ENCODE data around the gene KRT27.

The KRT27 gene

DNA sequence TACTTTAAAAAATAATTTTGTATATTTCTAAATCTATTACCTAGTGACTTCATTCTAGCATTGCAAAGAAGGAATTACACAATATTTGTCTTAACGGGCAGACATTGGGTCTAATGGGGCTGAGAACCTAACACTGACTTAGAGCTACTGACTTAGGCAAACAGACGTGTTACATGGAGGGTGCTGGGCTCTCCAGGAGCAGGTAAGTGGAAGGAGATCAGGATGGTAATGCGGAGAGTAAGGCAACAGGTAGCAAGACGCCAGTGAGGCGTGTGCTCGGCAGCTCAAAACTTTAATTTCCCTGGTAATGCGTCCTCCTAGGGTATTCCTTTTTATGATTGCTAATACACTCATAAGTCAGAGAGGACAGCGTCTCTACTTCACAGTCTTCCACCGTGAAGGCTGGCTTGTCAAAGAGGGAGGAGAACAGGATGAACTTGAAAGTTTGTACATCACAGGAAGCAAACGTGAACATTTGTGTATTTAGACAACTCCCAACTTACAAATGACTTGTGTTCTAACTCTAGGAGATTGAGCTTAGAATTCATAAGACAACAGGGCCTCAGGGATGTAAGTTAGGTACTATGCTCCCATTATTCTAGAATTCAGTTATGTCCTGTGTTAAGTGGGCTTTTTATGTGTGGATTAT, 12.8 kb upstream of the KRT27 start:
- H3K4me1 ChIP-seq (ENCODE audit: control insufficient read depth in 1 of 2, insufficient read depth in 1 of 2, low read depth in 1 of 2, low read length in 1 of 2): no peaks in the 10 kb centered on the region
- H3K36me3 ChIP-seq: no peaks in the 10 kb centered on the region
- H3K27ac ChIP-seq: no peak overlapping the region
- no peak overlapping the region for H3K4me3 ChIP-seq (ENCODE audit: low read depth in 1 of 2, low read length in 1 of 2)
- H3K27me3 ChIP-seq: peaks cover 92% of the 10 kb centered on the region
- H3K9me3 ChIP-seq: no peaks in the 10 kb centered on the region
- TF ChIP-seq, protein P1, sequence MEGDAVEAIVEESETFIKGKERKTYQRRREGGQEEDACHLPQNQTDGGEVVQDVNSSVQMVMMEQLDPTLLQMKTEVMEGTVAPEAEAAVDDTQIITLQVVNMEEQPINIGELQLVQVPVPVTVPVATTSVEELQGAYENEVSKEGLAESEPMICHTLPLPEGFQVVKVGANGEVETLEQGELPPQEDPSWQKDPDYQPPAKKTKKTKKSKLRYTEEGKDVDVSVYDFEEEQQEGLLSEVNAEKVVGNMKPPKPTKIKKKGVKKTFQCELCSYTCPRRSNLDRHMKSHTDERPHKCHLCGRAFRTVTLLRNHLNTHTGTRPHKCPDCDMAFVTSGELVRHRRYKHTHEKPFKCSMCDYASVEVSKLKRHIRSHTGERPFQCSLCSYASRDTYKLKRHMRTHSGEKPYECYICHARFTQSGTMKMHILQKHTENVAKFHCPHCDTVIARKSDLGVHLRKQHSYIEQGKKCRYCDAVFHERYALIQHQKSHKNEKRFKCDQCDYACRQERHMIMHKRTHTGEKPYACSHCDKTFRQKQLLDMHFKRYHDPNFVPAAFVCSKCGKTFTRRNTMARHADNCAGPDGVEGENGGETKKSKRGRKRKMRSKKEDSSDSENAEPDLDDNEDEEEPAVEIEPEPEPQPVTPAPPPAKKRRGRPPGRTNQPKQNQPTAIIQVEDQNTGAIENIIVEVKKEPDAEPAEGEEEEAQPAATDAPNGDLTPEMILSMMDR (IDR thresholded peaks at IDR 0.05): no peak

DNA sequence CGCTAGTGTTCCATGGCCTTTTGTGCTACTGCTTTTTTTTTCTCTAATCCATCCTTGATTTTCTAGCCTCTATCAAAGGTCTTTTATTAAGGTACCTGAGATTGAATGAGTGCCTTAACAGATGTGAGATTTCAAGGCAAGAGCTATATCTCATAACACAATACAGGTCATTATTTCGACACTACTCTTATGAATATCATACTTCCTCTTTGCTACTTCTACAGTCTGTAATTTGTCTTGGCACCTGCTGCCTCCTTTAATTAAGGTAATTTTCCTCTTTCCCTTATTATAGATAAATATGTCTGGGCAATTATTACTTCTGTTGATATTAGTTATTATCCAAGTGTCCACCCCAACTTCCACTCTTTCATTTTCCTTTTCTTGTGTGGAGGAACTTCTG, 12.1 kb upstream of the KRT27 start:
- Histone ChIP-seq H3K27ac (no peak overlapping the region), H3K36me3 (no peaks in the 10 kb centered on the region), H3K4me3 (ENCODE audit: low read depth in 1 of 2, low read length in 1 of 2) (no peak overlapping the region), H3K9me3 (no peaks in the 10 kb centered on the region), H3K4me1 (ENCODE audit: control insufficient read depth in 1 of 2, insufficient read depth in 1 of 2, low read depth in 1 of 2, low read length in 1 of 2) (no peaks in the 10 kb centered on the region), H3K27me3 (peaks cover 92% of the 10 kb centered on the region)
- TF ChIP-seq, protein P1 (IDR thresholded peaks at IDR 0.05): no peak

DNA sequence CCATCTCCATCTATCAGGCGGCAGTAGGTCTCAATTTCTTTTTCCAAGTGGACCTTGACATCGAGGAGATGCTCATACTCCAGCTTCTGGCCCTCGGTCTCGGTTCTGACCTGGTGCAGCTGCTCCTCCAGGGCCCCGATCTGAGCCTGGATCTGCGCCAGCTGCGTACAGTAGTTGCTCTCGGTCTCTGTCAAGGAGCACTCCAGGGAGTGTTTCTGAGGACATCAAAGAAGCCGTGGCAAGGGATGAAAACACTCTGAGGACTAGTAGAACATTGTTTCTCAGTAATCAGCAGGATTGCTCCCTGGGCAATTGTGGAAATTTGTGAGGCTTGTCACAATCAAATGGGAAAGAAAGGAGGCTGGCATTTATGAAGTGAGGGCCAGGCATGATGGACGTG, 11.5 kb upstream of the KRT27 start:
- Histone ChIP-seq H3K9me3 (no peaks in the 10 kb centered on the region), H3K4me1 (ENCODE audit: control insufficient read depth in 1 of 2, insufficient read depth in 1 of 2, low read depth in 1 of 2, low read length in 1 of 2) (no peaks in the 10 kb centered on the region), H3K4me3 (ENCODE audit: low read depth in 1 of 2, low read length in 1 of 2) (no peak overlapping the region), H3K27me3 (peaks cover 92% of the 10 kb centered on the region), H3K27ac (no peak overlapping the region), H3K36me3 (no peaks in the 10 kb centered on the region)
- TF ChIP-seq, protein P1 (IDR thresholded peaks at IDR 0.05): no peak

DNA sequence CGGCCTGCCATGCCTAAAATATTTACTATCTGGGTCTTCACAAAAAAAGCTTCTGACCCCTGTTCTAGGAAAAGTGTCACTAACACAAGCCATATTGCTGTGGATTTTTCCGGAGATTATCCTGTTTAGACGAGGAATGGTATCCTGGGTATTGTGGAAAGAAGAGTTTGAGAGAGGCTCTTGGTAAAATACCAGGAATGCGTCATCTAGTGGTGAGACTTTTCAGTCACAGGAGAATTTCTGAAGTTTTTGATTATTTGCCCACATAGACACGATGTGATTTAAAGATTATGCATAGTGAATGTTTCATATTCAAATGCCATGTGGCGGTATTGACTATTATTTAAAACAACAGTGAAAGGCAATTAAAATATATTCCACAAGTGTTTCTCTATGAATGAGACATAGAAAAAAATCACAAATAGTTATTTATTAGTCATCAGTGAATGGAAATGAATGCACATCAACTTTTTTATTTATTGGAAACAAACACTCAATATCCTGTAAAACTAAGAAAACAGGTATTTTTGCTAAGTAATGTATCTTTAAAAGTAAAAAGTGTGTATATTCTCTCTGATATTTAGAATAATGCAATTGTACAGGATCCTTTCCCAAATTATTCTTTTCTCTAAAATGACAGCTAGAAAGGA, 9.6 kb upstream of the KRT27 start:
- Histone ChIP-seq H3K4me1 (ENCODE audit: control insufficient read depth in 1 of 2, insufficient read depth in 1 of 2, low read depth in 1 of 2, low read length in 1 of 2) (no peaks in the 10 kb centered on the region), H3K36me3 (no peaks in the 10 kb centered on the region), H3K9me3 (no peaks in the 10 kb centered on the region), H3K4me3 (ENCODE audit: low read depth in 1 of 2, low read length in 1 of 2) (no peak overlapping the region), H3K27ac (no peak overlapping the region), H3K27me3 (peaks cover 82% of the 10 kb centered on the region)
- TF ChIP-seq, protein P1 (IDR thresholded peaks at IDR 0.05): no peak

DNA sequence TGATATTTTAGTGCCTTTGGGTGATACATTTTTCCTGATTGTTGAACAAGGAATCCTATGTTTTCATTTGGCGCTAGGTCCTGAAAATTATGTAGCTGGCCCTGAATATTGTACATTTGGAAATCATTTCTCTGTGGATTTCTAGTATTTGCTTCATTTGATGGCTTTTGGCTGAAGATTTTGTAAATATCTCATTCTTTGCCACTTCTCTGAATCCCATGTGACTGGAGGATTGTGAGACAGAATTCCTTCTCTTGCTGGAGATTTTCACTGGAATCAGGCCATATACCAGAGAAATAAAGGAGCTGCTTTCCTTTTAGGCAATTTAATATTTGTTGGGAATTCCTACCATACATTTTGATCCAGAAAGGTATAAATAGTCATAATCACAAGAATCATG, 8.8 kb upstream of the KRT27 start:
- no peaks in the 10 kb centered on the region for H3K9me3 ChIP-seq
- TF ChIP-seq, protein P1 (IDR thresholded peaks at IDR 0.05): no peak
- no peaks in the 10 kb centered on the region for H3K4me1 ChIP-seq (ENCODE audit: control insufficient read depth in 1 of 2, insufficient read depth in 1 of 2, low read depth in 1 of 2, low read length in 1 of 2)
- H3K36me3 ChIP-seq: no peaks in the 10 kb centered on the region
- no peak overlapping the region for H3K27ac ChIP-seq
- no peak overlapping the region for H3K4me3 ChIP-seq (ENCODE audit: low read depth in 1 of 2, low read length in 1 of 2)
- H3K27me3 ChIP-seq: peaks cover 78% of the 10 kb centered on the region

All from neutrophil (primary cell).